Measurements from ENCODE around the gene TIPARP. TPM values are rescaled to one million over a fixed set of nuclear protein-coding genes. Genes with fewer than 3 reads are reported as not detected.

Gene TIPARP
- total and polyA plus RNA-seq, 4 donors = 15.5 to 44.7 (median 26.9) TPM

- Histone ChIP-seq H3K4me3 (ENCODE audit: low read depth, low read length) (no peak overlapping the region), H3K36me3 (ENCODE audit: control insufficient read depth, insufficient read depth, low read length) (no peaks in the 10 kb centered on the region), H3K9me3 (ENCODE audit: control insufficient read depth, insufficient read depth, low read length) (peaks cover 3% of the 10 kb centered on the region), H3K4me1 (ENCODE audit: control insufficient read depth, insufficient read depth, low read length) (peaks cover 8% of the 10 kb centered on the region), H3K27ac (ENCODE audit: low read depth, low read length) (no peak overlapping the region), H3K27me3 (ENCODE audit: control insufficient read depth, insufficient read depth, low read length) (no peaks in the 10 kb centered on the region)
- no peak for DNase-seq (ENCODE audit: low read depth in 4 of 6, low spot score in 6 of 6)
- no CpG with 5 or more reads among the region's 1 CpG for WGBS (ENCODE audit: insufficient coverage)
These were observed 71.4 kb downstream of the TIPARP start for GRCh38 chr3:156745766-156746165.

- WGBS (ENCODE audit: insufficient coverage) = no CpG with 5 or more reads among the region's 1 CpG
- H3K27me3 ChIP-seq (ENCODE audit: control insufficient read depth, insufficient read depth, low read length) = no peaks in the 10 kb centered on the region
- no peak overlapping the region for H3K4me3 ChIP-seq (ENCODE audit: low read depth, low read length)
- peaks cover 12% of the 10 kb centered on the region for H3K4me1 ChIP-seq (ENCODE audit: control insufficient read depth, insufficient read depth, low read length)
- H3K27ac ChIP-seq (ENCODE audit: low read depth, low read length) = no peak overlapping the region
- no peak for DNase-seq (ENCODE audit: low read depth in 4 of 6, low spot score in 6 of 6)
- no peaks in the 10 kb centered on the region for H3K36me3 ChIP-seq (ENCODE audit: control insufficient read depth, insufficient read depth, low read length)
- peaks cover 3% of the 10 kb centered on the region for H3K9me3 ChIP-seq (ENCODE audit: control insufficient read depth, insufficient read depth, low read length)
These were observed 72.7 kb downstream of the TIPARP start for GRCh38 chr3:156747046-156747445.

GRCh38 chr3:156749244-156749643, 74.9 kb downstream of the TIPARP start:
- no peak for DNase-seq (ENCODE audit: low read depth in 4 of 6, low spot score in 6 of 6)
- WGBS (ENCODE audit: insufficient coverage) = 53% methylated on average over 2 of the region's 5 CpGs
- Histone ChIP-seq H3K27ac (ENCODE audit: low read depth, low read length) (no peak overlapping the region), H3K4me3 (ENCODE audit: low read depth, low read length) (no peak overlapping the region), H3K36me3 (ENCODE audit: control insufficient read depth, insufficient read depth, low read length) (no peaks in the 10 kb centered on the region), H3K9me3 (ENCODE audit: control insufficient read depth, insufficient read depth, low read length) (peaks cover 3% of the 10 kb centered on the region), H3K4me1 (ENCODE audit: control insufficient read depth, insufficient read depth, low read length) (peaks cover 12% of the 10 kb centered on the region), H3K27me3 (ENCODE audit: control insufficient read depth, insufficient read depth, low read length) (no peaks in the 10 kb centered on the region)

GRCh38 chr3:156750191-156750873, 75.9 kb downstream of the TIPARP start:
- WGBS (ENCODE audit: insufficient coverage) = no CpG with 5 or more reads among the region's 3 CpGs
- no peaks in the 10 kb centered on the region for H3K27me3 ChIP-seq (ENCODE audit: control insufficient read depth, insufficient read depth, low read length)
- no peaks in the 10 kb centered on the region for H3K36me3 ChIP-seq (ENCODE audit: control insufficient read depth, insufficient read depth, low read length)
- H3K4me1 ChIP-seq (ENCODE audit: control insufficient read depth, insufficient read depth, low read length) = peaks cover 12% of the 10 kb centered on the region
- H3K9me3 ChIP-seq (ENCODE audit: control insufficient read depth, insufficient read depth, low read length) = peaks cover 3% of the 10 kb centered on the region
- peak overlapping the region; percentile 62 for H3K27ac ChIP-seq (ENCODE audit: low read depth, low read length)
- H3K4me3 ChIP-seq (ENCODE audit: low read depth, low read length) = no peak overlapping the region
- peak in 2 of 6 donors; percentile 29 to 60 for DNase-seq (ENCODE audit: low read depth in 4 of 6, low spot score in 6 of 6)

GRCh38 chr3:156750874-156751245, 76.5 kb downstream of the TIPARP start:
- WGBS (ENCODE audit: insufficient coverage) = no CpG with 5 or more reads among the region's 4 CpGs
- Histone ChIP-seq H3K4me3 (ENCODE audit: low read depth, low read length) (no peak overlapping the region), H3K4me1 (ENCODE audit: control insufficient read depth, insufficient read depth, low read length) (peaks cover 12% of the 10 kb centered on the region), H3K9me3 (ENCODE audit: control insufficient read depth, insufficient read depth, low read length) (peaks cover 3% of the 10 kb centered on the region), H3K27me3 (ENCODE audit: control insufficient read depth, insufficient read depth, low read length) (no peaks in the 10 kb centered on the region), H3K27ac (ENCODE audit: low read depth, low read length) (peak overlapping the region; percentile 62), H3K36me3 (ENCODE audit: control insufficient read depth, insufficient read depth, low read length) (no peaks in the 10 kb centered on the region)
- peak in 1 of 6 donors; percentile 46 for DNase-seq (ENCODE audit: low read depth in 4 of 6, low spot score in 6 of 6)

GRCh38 chr3:156751461-156752025, 77.2 kb downstream of the TIPARP start:
- DNase-seq (ENCODE audit: low read depth in 4 of 6, low spot score in 6 of 6) = peak in 3 of 6 donors; percentile 38 to 78 (median 76)
- no peaks in the 10 kb centered on the region for H3K27me3 ChIP-seq (ENCODE audit: control insufficient read depth, insufficient read depth, low read length)
- H3K9me3 ChIP-seq (ENCODE audit: control insufficient read depth, insufficient read depth, low read length) = peaks cover 3% of the 10 kb centered on the region
- no peak overlapping the region for H3K4me3 ChIP-seq (ENCODE audit: low read depth, low read length)
- H3K36me3 ChIP-seq (ENCODE audit: control insufficient read depth, insufficient read depth, low read length) = no peaks in the 10 kb centered on the region
- WGBS (ENCODE audit: insufficient coverage) = 7% methylated on average over 10 of the region's 15 CpGs
- peaks cover 12% of the 10 kb centered on the region for H3K4me1 ChIP-seq (ENCODE audit: control insufficient read depth, insufficient read depth, low read length)
- H3K27ac ChIP-seq (ENCODE audit: low read depth, low read length) = peak overlapping the region; percentile 62

Other genes with a start within 250 kb of the TIPARP start
- 100 to 1,000 TPM; 106 to 129 TPM for gene SSR3, start 119.5 kb upstream of the TIPARP start, total RNA-seq
- 10 to 100 TPM; 77.8 to 88.1 TPM for gene SSR3, start 119.5 kb upstream of the TIPARP start, polyA plus RNA-seq (ENCODE audit: insufficient read length in 2 of 2)
- gene LEKR1, start 151.8 kb downstream of the TIPARP start, total RNA-seq = 1 to 10 TPM; 1.8 to 2.4 TPM
- 1 to 10 TPM; 1.7 to 1.9 TPM for gene LEKR1, start 151.8 kb downstream of the TIPARP start, polyA plus RNA-seq (ENCODE audit: insufficient read length in 2 of 2)